Stimulated activated CD4-positive, alpha-beta T cell treated with anti-CD3 and anti-CD28 coated beads, Interleukin-15, amount 100 ng/mL, for 1 hour (primary cell): ENCODE data around the gene PLCXD3.
"Not testable (repeated sequence)": the region's sequence is repeated elsewhere in the genome, so short reads cannot be mapped to it uniquely, and the experiment has no call there.

Source experiments
- DNase-seq, 2 donors: peaks; one replicate each; pipeline ENCODE4 v3.0.0-alpha.2; 2020; ENCODE audit warnings: low read depth in 1 of 2, low spot score in 1 of 2

PLCXD3 gene

GRCh38 chr5:41493490-41494126 is 16.8 kb downstream of the PLCXD3 start:
- not testable (repeated sequence) for DNase-seq

GRCh38 chr5:41485533-41485932 is 24.9 kb downstream of the PLCXD3 start:
- DNase-seq = no peak

GRCh38 chr5:41482715-41483114 is 27.7 kb downstream of the PLCXD3 start:
- DNase-seq = no peak

GRCh38 chr5:41482173-41482572 is 28.2 kb downstream of the PLCXD3 start:
- DNase-seq = no peak

- DNase-seq = not testable (repeated sequence)
Measured at GRCh38 chr5:41471571-41472208, 38.7 kb downstream of the PLCXD3 start.

- DNase-seq = no peak
Measured at GRCh38 chr5:41465493-41466171, 44.8 kb downstream of the PLCXD3 start.

GRCh38 chr5:41459557-41459956 is 50.8 kb downstream of the PLCXD3 start:
- no peak for DNase-seq

GRCh38 chr5:41457094-41457493 is 53.3 kb downstream of the PLCXD3 start:
- no peak for DNase-seq

- DNase-seq = no peak
Measured at GRCh38 chr5:41452506-41452905, 57.9 kb downstream of the PLCXD3 start.

- no peak for DNase-seq
Measured at GRCh38 chr5:41447650-41448510, 62.5 kb downstream of the PLCXD3 start.

GRCh38 chr5:41445937-41446563 is 64.4 kb downstream of the PLCXD3 start:
- no peak for DNase-seq

- no peak for DNase-seq
Measured at GRCh38 chr5:41435276-41435675, 75.1 kb downstream of the PLCXD3 start.

GRCh38 chr5:41433552-41434181 is 76.7 kb downstream of the PLCXD3 start:
- no peak for DNase-seq

- no peak for DNase-seq
Measured at GRCh38 chr5:41432481-41433253, 77.7 kb downstream of the PLCXD3 start.

GRCh38 chr5:41427505-41427904 is 82.9 kb downstream of the PLCXD3 start:
- DNase-seq = no peak

- no peak for DNase-seq
Measured at GRCh38 chr5:41425736-41426135, 84.7 kb downstream of the PLCXD3 start.

GRCh38 chr5:41420492-41421067 is 89.8 kb downstream of the PLCXD3 start:
- no peak for DNase-seq

GRCh38 chr5:41418220-41419031 is 92.0 kb downstream of the PLCXD3 start:
- no peak for DNase-seq

- no peak for DNase-seq
Measured at GRCh38 chr5:41416336-41416735, 94.1 kb downstream of the PLCXD3 start.
